Heart right ventricle (tissue), 16 donors: ENCODE results near the gene FILIP1L. TPM values are rescaled to one million over a fixed set of nuclear protein-coding genes. Genes with fewer than 3 reads are reported as not detected.

Experiments used
- ATAC-seq, 8 donors: fragments of 200-7000 bp; cut with Tn5 transposase; one replicate each; pipeline ENCODE4 v1.9.1; 2020; ENCODE audit warnings: mild to moderate bottlenecking in 8 of 8, moderate library complexity in 8 of 8, moderate number of reproducible peaks in 1 of 8
- DNase-seq, 2 donors: peaks; one replicate each; pipeline ENCODE4 v3.0.0-alpha.2; 2020
- H3K27ac ChIP-seq, 10 donors: fragments of 200-600 bp; sonication (generic) in 2 of 10; one replicate each; pipeline versions ENCODE4 v1.5.0 to v1.8.0; 2020 to 2022; ENCODE audit warnings: mild to moderate bottlenecking in 3 of 10
- H3K27me3 ChIP-seq, 7 donors: fragments of 200-600 bp; one replicate each; pipeline ENCODE4 v1.8.0; 2021 to 2022; ENCODE audit warnings: mild to moderate bottlenecking in 2 of 7
- H3K36me3 ChIP-seq, 9 donors: fragments of 200-600 bp; sonication (generic) in 1 of 9; one replicate each; pipeline versions ENCODE4 v1.5.0 to v1.8.0; 2020 to 2022; ENCODE audit warnings: mild to moderate bottlenecking in 2 of 9
- H3K4me1 ChIP-seq, 9 donors: fragments of 200-600 bp; sonication (generic) in 1 of 9; one replicate each; pipeline versions ENCODE4 v1.5.0 to v1.8.0; 2020 to 2022; ENCODE audit warnings: mild to moderate bottlenecking in 4 of 9
- H3K4me3 ChIP-seq, 10 donors: fragments of 200-600 bp; sonication (generic) in 2 of 10; one replicate each; pipeline versions ENCODE4 v1.5.0 to v1.8.0; 2020 to 2022; ENCODE audit warnings: mild to moderate bottlenecking in 7 of 10, moderate library complexity in 2 of 10
- H3K9me3 ChIP-seq, 11 donors: fragments of 200-600 bp in 10 of 11; sonication (generic) in 2 of 11; one replicate each; pipeline versions ENCODE4 v1.5.0 to v1.8.0; 2013 to 2022; ENCODE audit warnings: mild to moderate bottlenecking in 2 of 11, control low read depth in 1 of 11, moderate library complexity in 1 of 11
- WGBS, 2 donors: extraction: QIAGEN DNeasy Blood & Tissue Kit; methylation state at CpG; one replicate each; pipeline ENCODE4 v1.1.7; 2013; ENCODE audit warnings: inconsistent platforms in 1 of 2; 5-methylcytosine and 5-hydroxymethylcytosine counted together
- intact Hi-C, 10 donors: fragments of 100-400 bp; cut with DNase I; formaldehyde crosslinking; loops; one replicate each; pipeline versions ENCODE4 v1.11.1 to v1.14.2; 2022
- polyA plus RNA-seq, 2 donors: library from polyadenylated mRNA; stranded (reverse); fragments of 200-250 nt; gene quantifications; one replicate each; pipeline ENCODE4 v1.2.3, GENCODE V29; 2013
- total RNA-seq, 10 donors: library from RNA; stranded (reverse); fragmentation: NEBNext Ultra II Directional in 3 of 10; extraction: Animal tissue kit (Norgen Biotek cat#: 25700) in 3 of 10; gene quantifications; one replicate each; pipeline versions ENCODE4 v1.2.1 to v1.2.4, GENCODE V29; 2021 to 2023
- TF ChIP-seq, protein P1 (sequence below), 9 donors: fragments of 200-600 bp; sonication (generic) in 2 of 9; IDR thresholded peaks; one replicate each; pipeline versions ENCODE4 v1.5.0 to v1.8.0; 2021 to 2022; ENCODE audit warnings: antibody characterized with exemption in 9 of 9, mild to moderate bottlenecking in 5 of 9, moderate library complexity in 1 of 9
- donor health status: Arrhythmogenic right ventricular cardiomyopathy.
- donor health status: ischemic (EF 13 %, LVEDD 7.1; RV severe dilation, severe dysfunction).
- donor health status: healthy with polysubstance abuse.
- donor health status: DM: no; HTN: yes; CAD: no.
- donor health status: DM: no; HTN: no; CAD: no.
- donor health status: ischemic (EF 25% LVEDD 6.9; RV normal size, moderate dysfunction).
- donor health status: ischemic (EF 25% LVEDD 5.7; RV mildly dilated, moderate dysfunction).
- donor health status: healthy.
- donor health status: DM: yes; HTN: yes; CAD: no.
- donor health status: Ischemic cardiomyopathy.
- donor health status: ischemic (EF 35%, LVEDD 5.7; RV mildly dilated, moderate dysfunction).
- donor health status: nonischemic (EF 11% LVEDD 7.7; RV severe dilation, severe dysfunction).
- donor health status: DM: yes; HTN: yes; CAD: no.
- donor health status: PGD.
- donor health status: ischemic (EF 29% LVEDD 5.4; RV normal size, mild dysfunction).
- donor health status: nonischemic (EF 23%, LVEDD 6.1; RV moderate dilation, normal function).

FILIP1L gene
- total and polyA plus RNA-seq, 12 donors: 15.9 to 134 (median 64.3) TPM

DNA sequence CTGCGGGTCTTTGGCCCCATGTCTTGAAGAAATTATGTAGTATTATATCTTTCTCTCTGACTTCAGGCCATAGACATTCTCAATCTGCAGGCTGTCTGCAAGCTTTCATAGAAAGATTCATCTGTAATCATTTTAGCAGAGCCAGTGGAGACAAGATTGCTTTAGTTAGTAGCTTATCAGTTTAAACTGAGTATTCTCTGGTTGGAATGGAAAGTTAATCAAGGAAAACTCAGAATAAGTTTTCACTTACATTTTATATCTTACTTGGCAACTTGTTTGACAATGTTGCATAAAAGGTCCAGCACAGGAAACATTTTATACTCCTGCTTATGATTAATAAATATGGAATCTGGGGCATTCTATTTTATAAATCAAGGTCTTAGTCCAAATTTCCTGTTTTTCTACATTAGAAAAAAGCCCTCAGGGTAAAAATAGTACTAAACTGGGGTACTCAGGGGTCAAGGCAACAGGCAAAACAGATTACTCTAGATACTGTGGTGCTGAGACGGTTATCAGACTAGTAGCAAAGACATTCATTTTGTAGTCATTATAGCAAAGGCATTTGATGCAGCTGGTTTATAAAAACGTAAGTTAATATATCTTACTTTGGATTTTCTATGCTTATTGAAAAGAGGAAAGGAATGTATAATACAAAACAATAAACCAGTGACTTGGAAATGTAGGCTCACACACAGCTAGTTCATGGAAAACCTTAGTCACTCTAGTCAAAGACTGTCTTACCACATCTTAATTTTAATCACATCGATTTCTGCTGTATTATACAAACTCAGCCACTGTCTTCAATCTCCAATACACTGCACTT is 45.2 kb upstream of the FILIP1L start:
- Histone ChIP-seq H3K27ac (peak overlapping the region; percentile 3 to 83 (median 65)), H3K36me3 (no peaks in the 10 kb centered on the region), H3K27me3 (no peaks in the 10 kb centered on the region), H3K4me3 (no peak overlapping the region), H3K4me1 (peaks cover 5 to 69% (median 46%) of the 10 kb centered on the region in 9 donors), H3K9me3 (peaks cover 0 to 25% (median 14%) of the 10 kb centered on the region in 11 donors)
- ATAC-seq: peak in 5 of 8 donors; percentile 31 to 36 (median 35)
- TF ChIP-seq, protein P1, sequence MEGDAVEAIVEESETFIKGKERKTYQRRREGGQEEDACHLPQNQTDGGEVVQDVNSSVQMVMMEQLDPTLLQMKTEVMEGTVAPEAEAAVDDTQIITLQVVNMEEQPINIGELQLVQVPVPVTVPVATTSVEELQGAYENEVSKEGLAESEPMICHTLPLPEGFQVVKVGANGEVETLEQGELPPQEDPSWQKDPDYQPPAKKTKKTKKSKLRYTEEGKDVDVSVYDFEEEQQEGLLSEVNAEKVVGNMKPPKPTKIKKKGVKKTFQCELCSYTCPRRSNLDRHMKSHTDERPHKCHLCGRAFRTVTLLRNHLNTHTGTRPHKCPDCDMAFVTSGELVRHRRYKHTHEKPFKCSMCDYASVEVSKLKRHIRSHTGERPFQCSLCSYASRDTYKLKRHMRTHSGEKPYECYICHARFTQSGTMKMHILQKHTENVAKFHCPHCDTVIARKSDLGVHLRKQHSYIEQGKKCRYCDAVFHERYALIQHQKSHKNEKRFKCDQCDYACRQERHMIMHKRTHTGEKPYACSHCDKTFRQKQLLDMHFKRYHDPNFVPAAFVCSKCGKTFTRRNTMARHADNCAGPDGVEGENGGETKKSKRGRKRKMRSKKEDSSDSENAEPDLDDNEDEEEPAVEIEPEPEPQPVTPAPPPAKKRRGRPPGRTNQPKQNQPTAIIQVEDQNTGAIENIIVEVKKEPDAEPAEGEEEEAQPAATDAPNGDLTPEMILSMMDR (IDR thresholded peaks at IDR 0.05): no peak
- intact Hi-C loops: loop anchor here in 2 of 10 donors (10.0 kb wide), 3 partner anchors 85 to 285 kb away; no protein-coding TSS in a partner anchor
- no peak for DNase-seq
- WGBS, 2 donors: 32 to 41% methylated on average over 4 of the region's 4 CpGs

DNA sequence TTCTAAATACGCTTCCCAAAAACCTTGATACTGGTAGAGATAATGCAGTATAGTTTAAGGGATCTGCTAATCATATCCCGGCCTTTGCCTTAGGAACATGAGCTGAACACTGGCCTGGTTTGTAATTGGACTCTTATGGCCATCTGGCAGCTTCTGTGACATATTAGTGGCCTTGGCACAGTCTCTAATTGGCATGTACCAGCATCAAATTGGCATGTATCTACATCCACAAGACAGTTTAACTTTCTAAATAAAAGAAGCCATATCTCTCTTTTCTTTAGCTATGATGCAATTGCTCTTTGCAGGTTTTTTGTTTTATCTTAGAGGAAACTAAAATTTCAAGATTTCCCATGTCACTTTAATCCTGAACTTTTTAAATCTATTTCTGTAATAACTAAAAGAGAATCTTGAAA is 44.6 kb upstream of the FILIP1L start:
- 26 to 43% methylated on average over 2 of the region's 2 CpGs for whole genome bisulfite sequencing, 2 donors
- Histone ChIP-seq H3K27me3 (no peaks in the 10 kb centered on the region), H3K4me1 (peaks cover 5 to 63% (median 43%) of the 10 kb centered on the region in 9 donors), H3K9me3 (peaks cover 0 to 26% (median 14%) of the 10 kb centered on the region in 11 donors), H3K36me3 (no peaks in the 10 kb centered on the region), H3K27ac (peak overlapping the region; percentile 3 to 83 (median 65)), H3K4me3 (no peak overlapping the region)
- intact Hi-C loops: no loop called here
- TF ChIP-seq, protein P1 (IDR thresholded peaks at IDR 0.05): no peak
- peak in 7 of 8 donors; percentile 51 to 85 (median 82) for ATAC-seq
- peak in 1 of 2 donors; percentile 27 for DNase-seq

DNA sequence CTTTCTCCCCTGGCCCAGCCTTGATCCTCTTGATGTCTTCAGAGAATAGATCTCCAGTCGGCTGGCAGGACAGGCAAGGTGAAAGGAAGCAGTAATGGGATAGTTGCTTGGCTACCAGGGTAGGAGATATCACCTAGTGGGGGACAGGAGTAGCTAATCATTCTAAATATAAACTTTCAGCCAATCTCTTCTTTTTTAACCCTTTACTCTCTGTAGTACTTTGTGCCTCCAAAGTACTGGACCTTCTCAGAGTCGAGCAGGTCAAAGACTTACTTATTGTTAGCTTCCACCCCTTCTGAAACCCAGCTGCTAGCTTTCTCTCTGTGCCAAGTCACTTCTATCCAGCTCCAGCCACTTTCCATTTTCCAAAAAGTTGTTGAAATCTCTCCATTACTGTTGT is 43.4 kb upstream of the FILIP1L start:
- WGBS, 2 donors: 41 to 55% methylated on average over 2 of the region's 2 CpGs
- Histone ChIP-seq H3K4me1 (peaks cover 5 to 54% (median 41%) of the 10 kb centered on the region in 9 donors), H3K27me3 (no peaks in the 10 kb centered on the region), H3K36me3 (no peaks in the 10 kb centered on the region), H3K27ac (peak overlapping the region in 8 of 10 donors; percentile 61 to 83 (median 68)), H3K9me3 (peaks cover 0 to 26% (median 14%) of the 10 kb centered on the region in 11 donors), H3K4me3 (no peak overlapping the region)
- intact Hi-C loops: no loop called here
- TF ChIP-seq, protein P1 (IDR thresholded peaks at IDR 0.05): no peak
- no peak for DNase-seq
- ATAC-seq: peak in 5 of 8 donors; percentile 53 to 75 (median 65)

DNA sequence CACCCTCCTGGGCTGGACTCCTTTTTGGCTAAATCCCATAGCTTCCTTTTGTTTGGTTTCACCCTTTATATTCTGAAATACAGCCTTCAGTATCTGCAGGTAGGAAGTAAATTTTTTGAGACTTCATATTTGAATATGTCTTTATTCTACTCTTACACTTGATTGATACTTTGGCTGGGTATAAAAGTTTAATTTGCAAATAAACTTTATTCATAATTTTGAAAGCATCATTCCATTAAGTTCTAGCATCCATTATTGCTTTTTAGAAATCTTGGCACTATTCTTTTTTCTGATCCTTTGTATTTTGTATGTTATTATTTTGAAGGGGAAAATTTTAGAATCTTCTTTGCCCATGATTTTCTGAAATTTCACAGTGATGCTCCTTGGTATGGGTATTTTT is 41.3 kb upstream of the FILIP1L start:
- Histone ChIP-seq H3K4me1 (peaks cover 5 to 53% (median 38%) of the 10 kb centered on the region in 9 donors), H3K4me3 (no peak overlapping the region), H3K27ac (no peak overlapping the region), H3K9me3 (peaks cover 0 to 26% (median 14%) of the 10 kb centered on the region in 11 donors), H3K27me3 (no peaks in the 10 kb centered on the region), H3K36me3 (no peaks in the 10 kb centered on the region)
- intact Hi-C loops: no loop called here
- no peak for DNase-seq
- TF ChIP-seq, protein P1 (IDR thresholded peaks at IDR 0.05): no peak
- no peak for ATAC-seq
